ENCODE results near the gene CDCP2.

- TF ChIP-seq, protein P1, sequence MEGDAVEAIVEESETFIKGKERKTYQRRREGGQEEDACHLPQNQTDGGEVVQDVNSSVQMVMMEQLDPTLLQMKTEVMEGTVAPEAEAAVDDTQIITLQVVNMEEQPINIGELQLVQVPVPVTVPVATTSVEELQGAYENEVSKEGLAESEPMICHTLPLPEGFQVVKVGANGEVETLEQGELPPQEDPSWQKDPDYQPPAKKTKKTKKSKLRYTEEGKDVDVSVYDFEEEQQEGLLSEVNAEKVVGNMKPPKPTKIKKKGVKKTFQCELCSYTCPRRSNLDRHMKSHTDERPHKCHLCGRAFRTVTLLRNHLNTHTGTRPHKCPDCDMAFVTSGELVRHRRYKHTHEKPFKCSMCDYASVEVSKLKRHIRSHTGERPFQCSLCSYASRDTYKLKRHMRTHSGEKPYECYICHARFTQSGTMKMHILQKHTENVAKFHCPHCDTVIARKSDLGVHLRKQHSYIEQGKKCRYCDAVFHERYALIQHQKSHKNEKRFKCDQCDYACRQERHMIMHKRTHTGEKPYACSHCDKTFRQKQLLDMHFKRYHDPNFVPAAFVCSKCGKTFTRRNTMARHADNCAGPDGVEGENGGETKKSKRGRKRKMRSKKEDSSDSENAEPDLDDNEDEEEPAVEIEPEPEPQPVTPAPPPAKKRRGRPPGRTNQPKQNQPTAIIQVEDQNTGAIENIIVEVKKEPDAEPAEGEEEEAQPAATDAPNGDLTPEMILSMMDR (IDR thresholded peaks at IDR 0.05; ENCODE audit: borderline replicate concordance, extremely low read depth, low read length, poor library complexity, severe bottlenecking): no peak
- TF ChIP-seq EZH2 (IDR thresholded peaks at IDR 0.05; ENCODE audit: borderline replicate concordance, low read depth, low read length, severe bottlenecking): no peak
Observed at GRCh38 chr1:54129858-54130257, 22.9 kb downstream of the CDCP2 start.
